Tibial nerve (tissue), 4 donors: ENCODE results near the gene LENEP.

Source experiments
- CTCF ChIP-seq, 5 experiments: fragments of 200-600 bp in 3 of 5; fragments of 450-650 bp in 2 of 5; sonication (generic) in 3 of 5; IDR thresholded peaks; one replicate each; pipeline ENCODE4 v1.5.1; 2016 to 2019; ENCODE audit warnings: antibody characterized with exemption in 5 of 5, mild to moderate bottlenecking in 3 of 5, moderate library complexity in 2 of 5
- EP300 ChIP-seq, 2 donors: sonication (generic); formaldehyde crosslinking; IDR thresholded peaks; one replicate each; pipeline ENCODE4 v1.6.1; 2017; ENCODE audit warnings: antibody characterized with exemption in 2 of 2, mild to moderate bottlenecking in 1 of 2
- POLR2A ChIP-seq, 2 donors: fragments of 450-650 bp; IDR thresholded peaks; one replicate each; pipeline ENCODE4 v1.6.1; 2017; ENCODE audit warnings: antibody characterized with exemption in 2 of 2, mild to moderate bottlenecking in 2 of 2, moderate library complexity in 2 of 2

DNA sequence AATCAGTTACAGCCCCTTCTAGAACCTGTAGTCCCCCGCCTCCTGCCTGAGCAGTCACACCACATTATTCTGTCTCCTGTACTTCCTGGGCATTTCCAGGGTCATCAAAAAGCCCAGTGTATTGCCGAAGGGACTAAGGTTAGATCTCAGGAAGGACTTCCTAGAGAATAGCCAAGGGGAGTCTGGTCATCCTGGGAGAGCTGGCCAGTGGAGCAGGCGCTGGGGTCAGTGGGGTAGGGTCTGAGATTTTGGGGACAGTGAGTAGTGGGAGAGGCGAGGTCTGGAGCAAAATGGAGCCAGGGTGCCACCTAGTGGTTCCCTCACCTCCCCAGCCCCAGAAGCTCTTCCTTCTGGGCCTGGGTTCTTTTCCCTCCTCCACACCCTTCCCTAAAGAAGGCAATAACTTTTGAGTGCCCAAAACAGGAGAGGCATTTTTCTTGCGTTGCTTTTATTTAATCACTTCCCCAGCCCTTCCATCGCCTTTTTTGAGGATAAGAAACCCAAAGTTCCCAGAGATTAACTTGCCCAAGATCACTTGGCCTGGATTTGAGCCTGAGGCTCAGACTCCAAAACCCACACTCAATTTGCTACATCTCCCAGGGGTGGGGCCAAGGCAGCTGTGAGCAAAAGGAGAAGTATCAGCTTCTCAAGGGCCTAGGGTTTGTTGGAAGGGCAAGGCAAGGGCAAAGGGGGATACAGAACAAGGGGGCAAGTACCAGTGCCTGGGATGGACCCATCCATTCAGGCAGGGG lies 49.6 kb upstream of the LENEP start:
- TF ChIP-seq CTCF (IDR thresholded peaks at IDR 0.05) (peak; percentile 46 to 72 (median 67)), EP300 (IDR thresholded peaks at IDR 0.05) (no peak), POLR2A (IDR thresholded peaks at IDR 0.05) (no peak)
